Trophoblast cell (in vitro differentiated cells and primary cell): ENCODE measurements around the gene SUSD5.

ENCODE experiments used
- DNase-seq, 2 donors: peaks; one replicate each; pipeline ENCODE4 v3.0.0-alpha.2; 2016
- H2AFZ ChIP-seq: 2 replicates; pipeline ENCODE4 v1.6.1; 2013; ENCODE audit warnings: low read length, moderate library complexity, mild to moderate bottlenecking; ENCODE audit not compliant: insufficient read depth, poor library complexity
- H2AK5ac ChIP-seq: 2 replicates; pipeline ENCODE4 v1.6.1; 2013; ENCODE audit warnings: mild to moderate bottlenecking, low read length
- H2BK120ac ChIP-seq: 2 replicates; pipeline ENCODE4 v1.6.1; 2013; ENCODE audit warnings: low read length, mild to moderate bottlenecking, moderate library complexity; ENCODE audit not compliant: insufficient read depth, poor library complexity
- H2BK12ac ChIP-seq: 2 replicates; pipeline ENCODE4 v1.6.1; 2013; ENCODE audit warnings: mild to moderate bottlenecking, low read length, moderate library complexity
- H2BK5ac ChIP-seq: 2 replicates; pipeline ENCODE4 v1.6.1; 2013; ENCODE audit warnings: low read length, low read depth, moderate library complexity, mild to moderate bottlenecking; ENCODE audit not compliant: poor library complexity
- H3K14ac ChIP-seq: 2 replicates; pipeline ENCODE4 v1.6.1; 2013; ENCODE audit warnings: mild to moderate bottlenecking, low read length
- H3K18ac ChIP-seq: 2 replicates; pipeline ENCODE4 v1.6.1; 2013; ENCODE audit warnings: mild to moderate bottlenecking, low read length
- H3K23ac ChIP-seq: 2 replicates; pipeline ENCODE4 v1.6.1; 2013; ENCODE audit warnings: low read length
- H3K27ac ChIP-seq: 2 replicates; pipeline ENCODE4 v1.5.1; 2013; ENCODE audit warnings: low read depth, mild to moderate bottlenecking, inconsistent platforms, low read length, moderate library complexity
- H3K27me3 ChIP-seq: 2 replicates; pipeline ENCODE4 v1.6.1; 2013; ENCODE audit warnings: inconsistent platforms, mild to moderate bottlenecking, low read length, moderate library complexity; ENCODE audit not compliant: insufficient read depth
- H3K36me3 ChIP-seq, 2 experiments: 1 replicate in 1 of 2; 2 replicates in 1 of 2; pipeline ENCODE4 v1.6.1; 2013; ENCODE audit warnings: low read length in 2 of 2, mild to moderate bottlenecking in 2 of 2, moderate library complexity in 1 of 2; ENCODE audit not compliant: insufficient read depth in 2 of 2, control insufficient read depth in 1 of 2
- H3K4ac ChIP-seq: 2 replicates; pipeline ENCODE4 v1.6.1; 2013; ENCODE audit warnings: low read depth, mild to moderate bottlenecking, low read length, moderate library complexity
- H3K4me1 ChIP-seq, 2 experiments: 1 replicate in 1 of 2; 2 replicates in 1 of 2; pipeline ENCODE4 v1.6.1; 2013; ENCODE audit warnings: low read length in 2 of 2, mild to moderate bottlenecking in 2 of 2, moderate library complexity in 1 of 2; ENCODE audit not compliant: insufficient read depth in 2 of 2, control insufficient read depth in 1 of 2
- H3K4me2 ChIP-seq: 2 replicates; pipeline ENCODE4 v1.6.1; 2013; ENCODE audit warnings: inconsistent platforms, mild to moderate bottlenecking, low read length, moderate library complexity
- H3K4me3 ChIP-seq: 2 replicates; pipeline ENCODE4 v1.5.1; 2013; ENCODE audit warnings: mild to moderate bottlenecking, low read depth, low read length, inconsistent platforms
- H3K79me1 ChIP-seq: one replicate; pipeline ENCODE4 v1.6.1; 2013; ENCODE audit warnings: low read length
- H3K79me2 ChIP-seq: 2 replicates; pipeline ENCODE4 v1.6.1; 2013; ENCODE audit warnings: low read length, mild to moderate bottlenecking; ENCODE audit not compliant: control insufficient read depth, insufficient read depth, poor library complexity
- H3K9ac ChIP-seq: 2 replicates; pipeline ENCODE4 v1.6.1; 2013; ENCODE audit warnings: mild to moderate bottlenecking, low read length
- H3K9me3 ChIP-seq: 2 replicates; pipeline ENCODE4 v1.6.1; 2013; ENCODE audit warnings: low read depth, mild to moderate bottlenecking, control low read depth, inconsistent platforms, low read length; ENCODE audit not compliant: insufficient read depth
- H4K12ac ChIP-seq: 2 replicates; pipeline ENCODE4 v1.6.1; 2013; ENCODE audit warnings: low read depth, mild to moderate bottlenecking, low read length, moderate library complexity
- H4K8ac ChIP-seq: 2 replicates; pipeline ENCODE4 v1.6.1; 2013; ENCODE audit warnings: low read depth, mild to moderate bottlenecking, low read length, moderate library complexity
- H4K91ac ChIP-seq: one replicate; pipeline ENCODE4 v1.6.1; 2013; ENCODE audit warnings: low read depth, mild to moderate bottlenecking, low read length, moderate library complexity
- WGBS: extraction: QIAGEN DNeasy Blood & Tissue Kit; methylation state at CpG from one replicate; pipeline ENCODE4 v1.1.7; 2013; ENCODE audit warnings: missing lambda C conversion rate; ENCODE audit not compliant: insufficient read length, insufficient coverage; ENCODE audit errors: extremely low coverage; 5-methylcytosine and 5-hydroxymethylcytosine counted together

The SUSD5 gene

DNA sequence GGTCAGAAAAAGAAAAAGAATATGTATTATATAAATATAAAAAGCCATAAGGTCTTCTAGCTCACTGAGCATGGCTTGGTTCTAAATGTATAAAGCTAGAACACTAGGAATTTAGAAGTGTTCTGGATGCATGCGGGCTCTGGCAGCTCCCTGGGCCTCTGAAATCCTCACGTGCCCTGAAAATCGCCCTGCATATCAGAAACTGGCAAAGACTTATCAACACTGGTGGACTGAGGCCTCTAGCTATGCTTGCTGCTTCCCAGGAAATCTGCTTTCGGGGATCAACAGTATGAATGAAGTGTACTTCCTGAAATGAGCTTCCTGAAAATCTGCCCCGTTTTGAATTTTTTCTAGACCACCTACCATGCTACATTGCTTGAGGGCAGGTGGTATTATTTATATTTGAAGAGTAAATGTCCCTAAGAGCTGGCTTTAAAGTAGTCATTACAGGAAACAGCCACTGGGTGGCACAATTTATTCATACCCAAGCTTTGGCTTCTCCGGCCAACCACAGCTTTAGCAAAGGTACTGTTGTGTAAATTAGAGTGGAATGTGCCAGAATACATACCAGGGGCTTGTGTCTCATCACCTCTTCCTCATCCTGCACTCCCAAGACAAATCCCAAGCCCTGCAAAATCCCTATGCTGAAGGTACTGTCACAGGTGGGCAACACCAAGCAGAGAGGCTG lies 87.1 kb downstream of the SUSD5 start:
- H3K4me3 ChIP-seq: no peak overlapping the region
- H3K79me2 ChIP-seq: no peaks in the 10 kb centered on the region
- no peak overlapping the region for H3K23ac ChIP-seq
- H3K79me1 ChIP-seq: no peaks in the 10 kb centered on the region
- H3K4me1 ChIP-seq: peaks cover 0 to 4% of the 10 kb centered on the region in 2 experiments
- no peak overlapping the region for H3K27ac ChIP-seq
- H3K9me3 ChIP-seq: no peaks in the 10 kb centered on the region
- H2AK5ac ChIP-seq: no peak overlapping the region
- H3K14ac ChIP-seq: no peak overlapping the region
- no peak overlapping the region for H2BK5ac ChIP-seq
- no peak overlapping the region for H4K91ac ChIP-seq
- no peak overlapping the region for H3K9ac ChIP-seq
- no peak overlapping the region for H2AFZ ChIP-seq
- peaks cover 8 to 14% of the 10 kb centered on the region in 2 experiments for H3K36me3 ChIP-seq
- no peak overlapping the region for H3K4ac ChIP-seq
- H4K8ac ChIP-seq: no peak overlapping the region
- no peak overlapping the region for H2BK120ac ChIP-seq
- no peak overlapping the region for H3K4me2 ChIP-seq
- no peak overlapping the region for H3K18ac ChIP-seq
- H3K27me3 ChIP-seq: no peaks in the 10 kb centered on the region
- no CpG with 5 or more reads among the region's 6 CpGs for WGBS
- no peak overlapping the region for H4K12ac ChIP-seq
- peak; percentile 68 to 89 for DNase-seq
- no peak overlapping the region for H2BK12ac ChIP-seq

DNA sequence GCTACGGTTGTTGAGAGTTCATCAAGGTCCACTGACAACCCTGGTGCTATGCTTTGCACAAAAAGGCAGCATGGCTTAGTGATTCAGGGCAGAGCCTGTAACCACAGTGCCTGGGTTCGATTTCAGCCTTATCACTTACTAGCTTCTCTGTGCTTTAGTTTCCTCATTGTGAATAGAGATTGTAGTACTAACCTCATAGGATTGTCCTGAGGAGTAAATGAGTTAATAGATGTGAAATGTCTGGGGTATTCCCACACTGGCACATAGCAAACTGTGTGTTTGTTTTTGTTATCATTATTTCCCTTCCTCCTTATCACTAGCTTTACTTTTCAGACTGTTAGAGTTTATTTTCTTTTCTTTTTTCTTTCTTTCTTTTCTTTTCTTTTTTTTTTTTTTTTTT lies 88.5 kb downstream of the SUSD5 start:
- Histone ChIP-seq H3K27ac (no peak overlapping the region), H3K4me3 (no peak overlapping the region), H3K4me1 (peaks cover 0 to 4% of the 10 kb centered on the region in 2 experiments), H2BK5ac (no peak overlapping the region), H2BK120ac (no peak overlapping the region), H3K27me3 (no peaks in the 10 kb centered on the region), H3K79me1 (no peaks in the 10 kb centered on the region), H3K4ac (no peak overlapping the region), H3K36me3 (peaks cover 6 to 14% of the 10 kb centered on the region in 2 experiments), H2BK12ac (no peak overlapping the region), H3K4me2 (no peak overlapping the region), H3K23ac (no peak overlapping the region), H3K9ac (no peak overlapping the region), H4K91ac (no peak overlapping the region), H3K14ac (no peak overlapping the region), H2AFZ (no peak overlapping the region), H4K12ac (no peak overlapping the region), H4K8ac (no peak overlapping the region), H3K79me2 (no peaks in the 10 kb centered on the region), H3K9me3 (no peaks in the 10 kb centered on the region), H3K18ac (no peak overlapping the region), H2AK5ac (no peak overlapping the region)
- no peak for DNase-seq
- WGBS: no CpG with 5 or more reads among the region's 2 CpGs

DNA sequence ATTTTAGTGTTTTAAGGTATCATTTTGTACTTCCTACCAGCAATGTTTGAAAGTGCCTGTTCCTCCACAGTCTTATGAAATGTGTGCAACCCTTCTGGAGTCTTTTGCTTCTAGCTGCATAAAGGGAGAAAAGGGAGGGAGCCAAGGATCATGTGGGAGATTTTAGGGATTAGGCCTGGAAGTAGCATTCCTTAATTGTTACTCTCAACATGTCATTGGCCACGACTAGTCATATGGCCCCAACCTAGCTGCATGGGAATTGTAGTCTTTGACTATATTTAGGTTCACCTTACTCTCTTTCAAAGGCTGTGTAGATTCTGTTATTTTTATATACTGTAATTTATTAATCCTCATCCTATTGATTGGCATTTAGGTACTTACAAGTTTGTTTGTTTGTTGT lies 89.9 kb downstream of the SUSD5 start:
- Histone ChIP-seq H4K8ac (no peak overlapping the region), H3K79me1 (no peaks in the 10 kb centered on the region)
- WGBS: no CpG with 5 or more reads among the region's 1 CpG

DNA sequence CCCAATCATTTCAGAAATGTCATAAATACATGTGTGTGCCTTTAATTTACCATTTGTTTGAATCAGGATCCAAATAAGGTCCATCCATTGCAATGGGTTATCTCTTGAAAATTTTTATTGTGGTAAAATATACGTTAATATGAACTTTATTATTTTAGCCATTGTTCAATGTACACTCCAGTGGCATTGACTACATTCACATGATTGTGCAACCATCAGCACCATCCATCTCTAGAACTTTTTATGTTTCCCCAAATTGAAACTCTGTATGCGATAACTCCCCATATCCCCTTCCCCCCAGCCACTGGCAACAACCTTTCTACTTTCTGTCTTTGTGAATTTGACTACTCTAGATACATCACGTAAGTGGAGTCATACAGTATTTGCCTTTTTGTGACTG lies 92.8 kb downstream of the SUSD5 start:
- Histone ChIP-seq H3K4me1 (peaks cover 1 to 4% of the 10 kb centered on the region in 2 experiments), H3K27ac (no peak overlapping the region), H3K36me3 (peaks cover 11 to 13% of the 10 kb centered on the region in 2 experiments), H4K8ac (no peak overlapping the region), H3K4me3 (no peak overlapping the region), H3K9ac (no peak overlapping the region), H3K18ac (no peak overlapping the region), H3K14ac (no peak overlapping the region), H2BK12ac (no peak overlapping the region), H3K79me2 (no peaks in the 10 kb centered on the region), H2AK5ac (no peak overlapping the region), H2BK5ac (no peak overlapping the region), H3K79me1 (no peaks in the 10 kb centered on the region), H2BK120ac (no peak overlapping the region), H4K12ac (no peak overlapping the region), H3K9me3 (no peaks in the 10 kb centered on the region), H3K27me3 (no peaks in the 10 kb centered on the region), H3K23ac (no peak overlapping the region), H2AFZ (no peak overlapping the region), H3K4me2 (no peak overlapping the region), H3K4ac (no peak overlapping the region), H4K91ac (no peak overlapping the region)
- WGBS: no CpG with 5 or more reads among the region's 3 CpGs
- no peak for DNase-seq

More for the DNA sequence above, 89.9 kb downstream of the SUSD5 start:
- Histone ChIP-seq H3K4ac (no peak overlapping the region), H2AK5ac (no peak overlapping the region), H2BK5ac (no peak overlapping the region), H2BK12ac (no peak overlapping the region), H4K91ac (no peak overlapping the region), H3K4me2 (no peak overlapping the region), H3K4me1 (peaks cover 4 to 6% of the 10 kb centered on the region in 2 experiments), H3K27me3 (no peaks in the 10 kb centered on the region), H2BK120ac (no peak overlapping the region), H3K14ac (no peak overlapping the region), H3K9ac (no peak overlapping the region), H4K12ac (no peak overlapping the region), H3K23ac (no peak overlapping the region), H3K18ac (no peak overlapping the region), H3K4me3 (no peak overlapping the region), H2AFZ (no peak overlapping the region), H3K9me3 (no peaks in the 10 kb centered on the region), H3K79me2 (no peaks in the 10 kb centered on the region), H3K36me3 (peaks cover 8 to 14% of the 10 kb centered on the region in 2 experiments), H3K27ac (no peak overlapping the region)
- no peak for DNase-seq
